GM03348 (cell line): ENCODE measurements around the gene EARS2.
"Not testable (repeated sequence)": the region's sequence is repeated elsewhere in the genome, so short reads cannot be mapped to it uniquely, and the experiment has no call there.

ENCODE experiments used
- DNase-seq: peaks from one replicate; pipeline ENCODE4 v3.0.0; 2012; ENCODE audit warnings: low spot score

Gene EARS2

DNA sequence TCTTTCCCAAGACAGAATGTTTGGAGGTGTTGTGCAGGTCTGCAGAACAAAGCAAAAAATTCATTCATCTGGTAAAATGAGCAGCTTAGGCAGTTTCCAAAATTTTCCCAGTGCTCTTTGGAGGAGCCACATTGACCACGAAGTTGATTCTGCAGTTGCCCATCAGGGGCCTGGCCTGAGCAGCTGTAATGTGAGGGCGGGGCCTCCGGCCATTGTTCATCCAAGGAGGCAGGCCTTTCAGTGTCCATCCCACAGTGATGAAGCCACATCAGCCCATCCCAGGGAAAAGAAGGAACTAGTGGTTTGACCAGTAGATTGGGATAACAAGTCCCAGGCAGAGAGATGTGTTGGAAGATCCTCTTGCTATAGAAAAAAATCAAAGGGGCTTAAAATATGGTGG lies 10.5 kb upstream of the EARS2 start:
- DNase-seq, result no peak

DNA sequence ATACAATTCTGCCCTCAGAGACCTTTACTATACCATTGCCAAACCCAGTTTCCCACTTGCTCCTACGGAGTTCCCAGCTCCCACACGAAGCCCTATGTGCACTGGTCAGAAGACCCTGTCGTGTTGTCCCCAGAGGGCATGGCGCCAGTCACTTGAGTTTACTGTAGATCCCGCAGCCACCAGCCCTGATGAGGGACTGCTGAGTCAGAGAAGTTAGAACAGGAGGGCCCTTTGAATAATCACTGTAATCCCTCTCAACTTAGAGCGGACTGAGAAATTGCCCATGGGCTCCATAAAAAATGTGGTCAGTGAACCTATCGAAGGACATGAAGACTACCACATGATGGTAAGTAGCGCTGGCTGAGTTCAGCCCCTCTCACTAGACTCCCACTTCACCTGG lies 9.6 kb upstream of the EARS2 start:
- DNase-seq, result no peak

DNA sequence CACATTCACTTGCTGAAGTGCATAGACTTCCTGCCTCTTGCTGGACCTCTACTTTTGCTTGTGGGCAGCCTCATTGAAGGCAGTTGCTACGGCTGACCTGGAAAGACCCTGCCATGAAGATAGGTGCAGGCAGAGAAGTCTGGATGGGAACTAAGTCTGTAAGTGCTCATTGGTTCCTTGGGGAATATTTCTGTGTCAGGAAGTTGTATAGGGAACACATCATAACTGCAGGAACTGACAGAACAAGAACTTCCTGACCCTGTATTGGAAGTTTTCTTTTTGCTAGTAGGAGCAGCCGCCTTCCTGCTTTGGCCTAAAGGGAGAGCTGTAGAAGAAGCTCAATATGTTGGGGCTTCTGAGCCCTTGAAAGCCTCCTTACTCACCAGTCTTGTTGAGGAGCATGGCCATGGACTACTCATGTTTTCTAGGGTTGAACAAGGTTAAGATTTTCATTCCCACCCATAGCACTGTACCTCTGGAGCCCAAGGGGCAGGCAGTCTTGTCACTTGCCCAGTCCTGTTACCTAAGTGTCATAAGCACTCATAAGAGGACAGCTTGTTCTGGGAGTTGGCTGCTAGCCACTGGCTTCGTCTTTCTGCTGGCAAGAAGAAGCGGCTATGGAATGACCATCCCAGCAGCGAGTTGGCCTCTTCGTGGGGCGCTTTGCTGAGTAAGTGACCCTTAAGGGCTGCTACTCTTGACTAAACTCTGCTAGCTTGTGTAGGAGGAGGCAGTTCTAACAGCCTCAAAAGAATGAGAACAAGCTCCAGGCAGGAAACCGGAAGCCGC lies 7.6 kb upstream of the EARS2 start:
- DNase-seq, result no peak

DNA sequence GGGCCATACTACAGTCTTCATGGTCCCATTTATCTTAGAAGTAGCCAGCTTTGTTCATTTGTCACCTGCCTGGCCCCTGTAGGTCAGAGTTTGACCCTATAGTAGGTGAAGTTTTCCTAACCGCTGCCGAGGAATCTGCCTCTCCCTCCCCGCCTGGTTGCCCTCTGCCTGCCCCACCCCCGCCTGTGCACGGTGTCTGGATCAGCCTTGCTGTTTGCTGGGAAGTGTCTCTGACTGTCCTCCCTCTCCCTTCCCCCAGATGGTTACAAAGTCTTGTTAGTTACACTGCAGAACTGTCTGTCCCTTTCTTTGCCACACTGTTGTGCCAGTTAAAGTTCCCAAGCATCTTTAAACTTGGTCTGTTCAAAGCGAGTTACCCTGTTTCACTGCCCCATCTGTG lies 6.0 kb upstream of the EARS2 start:
- no peak for DNase-seq

DNA sequence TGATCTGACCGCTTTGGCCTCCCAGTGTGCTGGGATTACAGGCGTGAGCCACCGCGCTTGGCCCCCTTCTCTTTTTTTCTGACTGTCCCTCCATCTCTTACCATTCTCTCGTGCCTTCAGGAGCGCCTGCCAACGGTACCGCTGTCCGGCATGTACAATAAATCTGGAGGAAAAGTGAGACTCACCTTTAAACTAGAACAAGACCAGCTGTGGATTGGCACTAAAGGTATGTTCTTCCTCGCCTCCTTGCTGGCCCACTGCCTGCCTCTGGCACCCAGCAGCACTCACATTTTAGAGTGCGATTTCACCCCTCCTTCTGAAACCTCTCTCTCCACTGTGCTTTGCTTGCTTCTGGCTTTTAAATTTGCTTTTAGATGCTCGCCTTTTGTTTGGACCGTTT lies 5.4 kb upstream of the EARS2 start:
- DNase-seq, result no peak

DNA sequence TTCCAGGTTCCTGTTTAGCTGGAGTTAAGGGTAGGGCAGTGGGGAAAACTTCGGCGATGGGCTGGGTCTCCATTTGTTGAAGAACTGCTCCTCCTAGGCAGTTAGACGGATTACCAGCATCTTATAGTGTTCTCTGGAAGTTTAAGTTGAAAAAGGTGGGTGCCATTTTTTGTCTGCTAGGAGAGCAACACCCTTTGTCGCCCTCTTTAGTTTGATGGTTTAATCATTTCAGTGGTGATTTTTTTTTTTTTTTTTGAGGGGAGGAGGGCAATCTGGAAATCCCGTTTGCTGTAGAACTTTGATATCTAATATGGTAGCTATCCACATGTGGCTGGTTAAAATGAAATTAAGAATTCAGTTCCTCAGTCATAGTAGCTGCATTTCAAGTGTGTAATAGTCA lies 4.4 kb upstream of the EARS2 start:
- no peak for DNase-seq

DNA sequence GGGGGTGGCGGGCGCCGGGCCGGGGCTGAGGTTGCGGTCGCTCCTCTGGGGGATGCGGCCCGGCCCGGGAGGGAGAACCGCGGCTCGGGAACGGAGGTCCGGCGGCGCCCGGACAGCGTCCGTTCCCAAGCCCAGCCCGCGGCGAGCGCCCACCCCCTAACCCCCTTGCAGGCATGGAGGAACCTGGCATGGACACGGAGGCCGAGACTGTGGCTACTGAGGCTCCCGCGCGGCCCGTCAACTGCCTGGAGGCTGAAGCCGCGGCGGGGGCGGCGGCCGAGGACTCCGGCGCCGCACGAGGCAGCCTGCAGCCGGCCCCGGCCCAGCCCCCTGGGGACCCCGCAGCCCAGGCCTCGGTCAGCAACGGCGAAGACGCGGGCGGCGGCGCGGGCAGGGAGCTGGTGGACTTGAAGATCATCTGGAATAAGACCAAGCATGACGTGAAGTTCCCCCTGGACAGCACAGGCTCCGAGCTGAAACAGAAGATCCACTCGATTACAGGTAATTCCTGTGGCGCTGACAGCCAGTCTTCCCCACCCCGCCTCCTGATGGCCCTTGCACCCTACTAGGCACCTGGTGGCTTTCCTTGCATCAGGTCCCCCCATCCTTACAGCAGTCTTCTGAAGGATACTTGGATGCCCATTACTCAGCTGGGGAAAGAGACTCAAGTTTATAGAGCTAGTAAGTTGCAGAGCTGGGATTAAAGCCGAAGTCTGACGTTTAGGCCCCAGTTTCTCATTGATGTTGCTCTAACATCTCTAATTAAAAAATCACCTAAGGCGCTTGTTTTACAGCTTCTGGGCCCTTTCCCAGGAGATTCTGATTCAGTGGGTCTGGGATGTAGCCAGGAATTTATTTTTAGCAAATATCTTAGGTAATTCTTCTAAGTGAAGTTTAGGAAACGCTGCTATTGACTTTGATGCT lies 891 bp upstream of the EARS2 start:
- DNase-seq, result peak; percentile 14

DNA sequence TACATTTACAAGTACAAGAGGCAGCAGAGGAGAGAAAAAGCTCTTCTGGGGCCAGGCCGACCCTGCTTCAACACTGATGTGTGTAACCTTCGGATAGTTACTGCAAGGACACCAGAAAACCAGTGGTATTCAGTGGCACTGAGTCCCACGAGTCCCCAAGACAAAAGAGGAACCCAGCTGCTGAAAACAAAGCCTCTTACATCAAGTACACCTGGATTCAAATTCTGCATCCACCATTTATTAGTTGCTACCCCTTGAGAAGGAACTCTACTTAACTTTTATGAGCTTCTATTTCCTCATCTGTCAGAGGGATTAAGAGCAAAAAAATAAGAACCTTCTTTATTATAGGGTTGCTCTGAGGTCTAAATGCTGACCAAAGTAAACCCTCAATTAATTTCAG lies 2.6 kb downstream of the EARS2 start:
- no peak for DNase-seq

DNA sequence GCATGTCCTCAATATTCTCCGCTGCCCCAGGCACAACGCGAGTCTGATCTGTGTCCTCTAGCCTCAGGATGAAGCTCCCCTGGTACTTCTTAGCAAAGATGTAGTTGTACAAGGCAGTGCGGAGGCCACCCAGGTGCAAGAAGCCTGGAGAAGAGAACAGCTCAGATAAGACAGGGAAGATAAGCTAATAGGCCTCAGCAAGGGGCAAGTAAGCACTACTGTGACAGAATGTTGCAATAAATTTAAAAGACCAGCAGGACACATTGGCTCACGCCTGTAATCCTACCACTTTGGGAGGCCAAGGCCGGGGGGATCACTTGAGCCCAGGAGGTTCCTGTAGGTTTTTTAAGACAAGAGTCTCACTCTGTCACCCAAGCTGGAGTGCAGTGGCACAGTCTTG lies 5.0 kb downstream of the EARS2 start:
- DNase-seq, result no peak

DNA sequence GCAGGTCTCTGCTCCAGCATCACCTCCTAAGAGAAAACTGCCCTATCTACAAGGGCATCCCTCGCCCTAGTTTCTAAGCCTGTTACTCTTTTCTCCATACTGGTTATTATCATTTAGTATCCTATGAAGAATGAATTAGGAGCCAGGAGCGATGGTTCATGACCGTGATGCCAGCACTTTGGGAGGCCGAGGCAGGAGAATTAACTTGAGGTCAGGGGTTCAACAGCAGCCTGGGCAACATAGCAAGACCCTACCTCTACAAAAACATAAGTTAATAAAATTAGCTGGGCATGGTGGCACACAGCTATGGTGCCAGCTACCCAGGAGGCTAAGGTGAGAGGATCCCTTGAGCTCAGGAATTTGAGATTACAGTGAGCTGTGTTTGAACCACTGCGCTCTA lies 7.2 kb downstream of the EARS2 start:
- no peak for DNase-seq

DNA sequence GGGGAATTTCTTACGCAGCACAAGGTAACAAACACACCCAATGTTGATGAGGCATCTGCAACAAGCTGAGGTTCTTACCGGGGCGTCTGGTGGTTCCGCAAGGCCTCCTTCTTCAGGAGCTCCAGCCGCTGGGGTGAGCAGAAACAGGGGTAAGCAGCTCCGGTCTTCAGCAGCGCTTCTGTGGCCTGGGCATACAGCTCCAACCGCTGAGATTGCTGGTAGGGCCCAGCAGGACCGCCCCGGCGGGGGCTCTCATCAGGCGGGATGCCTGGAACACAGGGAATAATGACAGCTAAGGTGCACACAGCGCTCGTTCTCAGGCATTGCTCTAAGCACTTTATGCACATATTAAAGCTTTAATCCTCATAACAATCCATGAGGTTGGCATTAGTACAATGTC lies 12.7 kb downstream of the EARS2 start:
- no peak for DNase-seq

DNA sequence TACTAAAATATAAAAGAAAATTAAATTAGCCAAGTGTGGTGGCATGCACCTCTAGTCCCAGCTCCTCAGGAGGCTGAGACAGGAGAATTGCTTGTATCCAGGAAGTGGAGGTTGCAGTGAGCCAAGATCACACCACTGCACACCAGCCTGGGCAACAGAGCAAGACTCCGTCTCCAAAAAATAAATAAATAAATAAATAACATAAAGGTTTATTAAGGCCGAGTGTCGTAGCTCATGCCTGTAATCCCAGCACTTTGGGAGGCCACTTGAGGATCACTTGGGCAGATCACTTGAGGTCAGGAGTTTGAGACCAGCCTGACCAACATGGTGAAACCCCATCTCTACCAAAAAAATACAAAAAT lies 16.4 kb downstream of the EARS2 start:
- not testable (repeated sequence) for DNase-seq

DNA sequence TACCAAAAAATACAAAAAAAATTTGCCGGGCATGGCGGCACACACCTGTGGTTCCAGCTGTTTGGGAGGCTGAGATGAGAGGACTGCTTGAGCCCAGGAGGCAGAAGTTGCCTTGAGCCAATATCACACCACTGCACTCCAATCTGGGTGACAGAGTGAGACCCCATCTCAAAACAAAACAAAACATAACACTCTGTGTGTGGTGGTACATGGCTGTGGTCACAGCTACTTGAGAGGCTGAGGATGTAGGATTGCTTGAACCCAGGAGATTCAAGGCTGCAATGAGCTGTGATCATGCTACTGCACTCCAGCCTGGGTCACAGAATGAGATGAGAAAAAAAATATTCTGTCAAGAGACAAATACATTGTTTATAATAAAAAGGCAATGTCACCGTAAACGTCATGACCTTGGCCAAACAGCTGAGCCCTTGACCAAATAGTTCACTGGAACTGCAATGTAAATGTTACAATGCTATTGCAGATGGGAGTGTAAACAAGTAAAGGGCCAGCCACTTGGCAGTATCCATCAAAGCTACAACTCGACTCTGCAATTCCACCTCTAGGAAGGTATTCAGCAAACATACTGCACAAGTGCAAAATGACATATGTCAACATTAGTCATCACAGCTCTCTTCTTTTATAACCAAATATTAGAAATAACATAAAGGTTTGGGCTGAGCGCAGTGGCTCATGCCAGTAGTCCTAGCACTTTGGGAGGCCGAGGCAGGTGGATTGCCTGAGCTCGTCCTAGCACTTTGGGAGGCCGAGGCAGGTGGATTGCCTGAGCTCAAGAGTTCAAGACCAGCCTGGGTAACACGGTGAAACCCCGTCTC lies 16.9 kb downstream of the EARS2 start:
- no peak for DNase-seq

DNA sequence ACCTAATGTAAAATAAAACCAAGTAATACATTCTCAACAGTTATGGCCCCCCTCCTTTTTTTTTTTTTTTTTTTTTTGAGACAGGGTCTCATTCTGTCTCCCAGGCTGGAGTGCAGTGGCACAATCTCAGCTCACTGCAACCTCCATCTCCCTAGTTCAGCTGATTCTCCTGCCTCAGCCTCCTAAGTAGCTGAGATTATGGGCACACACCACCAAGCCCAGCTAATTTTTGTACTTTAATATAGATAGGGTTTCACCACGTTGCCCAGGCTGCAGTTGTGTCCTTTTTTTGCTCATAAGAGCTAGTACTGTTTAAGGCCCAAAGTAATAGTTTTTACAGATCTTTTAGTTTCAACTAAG lies 18.3 kb downstream of the EARS2 start:
- no peak for DNase-seq

DNA sequence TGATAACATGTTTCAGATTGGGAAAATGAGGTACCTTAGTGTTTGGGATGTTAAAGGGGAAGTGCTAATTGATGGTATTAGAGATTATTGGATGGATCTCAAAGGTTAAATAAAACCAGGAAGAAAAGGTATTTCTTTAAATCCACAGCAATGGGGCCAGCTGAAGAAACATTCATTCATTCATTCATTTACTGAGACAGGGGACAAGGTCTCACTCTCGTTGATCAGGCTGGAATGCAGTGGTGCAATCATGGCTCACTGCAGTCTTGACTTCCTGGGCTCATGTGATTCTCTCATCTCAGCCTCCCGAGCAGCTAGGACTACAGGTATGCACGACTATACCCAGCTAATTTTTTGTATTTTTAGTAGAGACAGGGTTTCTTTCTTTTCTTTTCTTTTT lies 19.8 kb downstream of the EARS2 start:
- DNase-seq, result no peak

DNA sequence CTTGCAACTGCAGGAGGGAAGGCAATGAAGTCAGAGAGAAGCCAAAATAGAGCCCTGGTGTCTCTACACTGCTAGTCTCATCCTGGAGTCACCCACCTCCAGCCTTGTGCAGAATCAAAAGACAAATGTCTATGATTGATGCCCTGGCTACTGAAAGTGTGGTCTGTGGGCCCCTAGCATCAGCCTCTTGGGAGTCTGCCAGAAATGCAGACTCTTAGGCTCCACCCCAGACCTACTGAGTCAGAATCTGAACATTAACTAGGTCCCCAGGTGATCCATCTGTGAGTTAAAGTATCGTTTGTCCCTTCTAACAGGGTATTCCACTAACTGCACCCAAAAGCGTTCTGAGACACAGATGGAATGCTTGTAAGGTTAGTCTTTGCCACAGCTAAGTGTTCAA lies 21.2 kb downstream of the EARS2 start:
- DNase-seq, result no peak

DNA sequence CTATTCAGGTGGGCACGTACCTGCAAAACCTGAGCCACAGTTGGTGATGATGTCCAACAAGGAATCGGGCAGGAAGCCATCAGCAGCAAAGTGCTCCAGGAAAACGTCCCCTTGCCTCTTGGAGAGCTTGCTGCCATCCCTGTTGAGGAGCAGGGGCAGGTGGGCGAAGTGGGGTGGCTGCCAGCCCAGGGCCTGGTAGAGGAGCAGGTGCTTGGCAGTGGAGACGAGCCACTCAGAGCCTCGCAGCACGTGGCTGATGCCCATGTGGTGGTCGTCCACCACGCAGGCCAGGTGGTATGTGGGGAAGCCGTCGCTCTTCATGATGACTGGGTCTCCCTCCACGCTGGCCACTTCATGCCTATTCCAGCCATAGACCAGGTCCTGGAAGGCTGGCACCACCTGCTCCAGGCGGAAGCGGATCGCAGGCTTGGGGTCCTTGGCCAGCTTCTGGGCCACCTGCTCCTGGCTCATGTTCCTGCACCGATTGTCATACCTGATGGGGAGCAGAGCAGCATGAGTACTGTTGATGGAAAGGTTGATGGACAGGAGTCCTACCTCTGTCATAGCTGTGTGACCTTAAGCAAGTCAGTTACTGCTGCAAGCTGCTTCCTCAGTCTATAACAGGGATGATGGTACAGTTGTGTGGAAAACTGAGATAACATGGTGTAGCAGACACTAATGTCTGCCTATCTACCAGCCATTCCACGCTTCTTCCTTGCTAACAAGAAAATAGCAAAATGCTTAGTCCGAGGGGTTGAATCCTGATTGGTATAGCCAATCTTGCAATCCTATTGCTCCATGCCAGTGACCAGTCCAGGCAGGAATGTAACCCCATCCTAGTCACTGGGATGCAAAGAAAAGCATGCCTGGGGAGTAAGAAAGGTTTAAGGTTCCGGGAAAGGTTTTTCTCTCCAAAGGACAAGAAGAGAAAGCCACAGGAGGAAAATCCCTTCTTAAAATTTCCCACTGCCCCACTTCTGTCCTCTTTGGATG lies 22.0 kb downstream of the EARS2 start:
- DNase-seq, result peak; percentile 25

DNA sequence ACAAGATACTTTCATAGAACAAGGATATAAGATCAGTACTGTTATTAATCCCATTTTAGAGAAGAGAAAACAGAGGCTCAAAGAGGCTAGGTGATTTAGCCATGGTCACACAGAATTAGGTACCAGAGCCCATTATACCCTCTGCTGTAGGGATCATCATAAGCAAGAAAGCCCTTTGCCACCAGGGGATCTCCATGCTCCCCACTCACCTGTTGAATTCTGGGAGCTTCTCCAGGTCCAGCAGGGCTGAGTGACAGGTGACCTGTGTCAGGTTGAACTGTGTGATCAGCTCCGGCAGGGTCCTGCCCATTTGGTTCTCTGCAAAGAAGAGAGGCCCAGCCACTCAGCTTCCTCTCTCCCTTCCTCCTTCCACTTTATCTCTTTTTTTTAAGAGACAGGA lies 24.7 kb downstream of the EARS2 start:
- no peak for DNase-seq

DNA sequence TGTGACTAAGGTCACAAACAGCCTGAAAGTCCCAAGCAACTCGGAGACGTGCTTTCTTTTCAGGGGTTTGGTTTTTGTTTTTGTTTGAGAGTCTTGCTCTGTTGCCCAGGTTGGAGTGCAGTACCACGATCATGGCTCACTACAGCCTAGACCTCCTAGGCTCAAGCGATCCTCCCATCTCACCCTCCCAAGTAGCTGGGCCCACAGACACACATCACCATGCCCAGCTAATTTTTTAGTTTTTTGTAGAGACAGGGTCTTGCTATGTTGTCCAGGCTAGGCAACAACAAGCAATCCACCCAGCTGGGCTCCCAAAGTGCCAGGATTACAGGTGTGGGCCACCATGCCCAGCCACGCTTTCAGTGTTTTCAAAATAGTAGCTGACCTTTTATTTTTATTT lies 27.1 kb downstream of the EARS2 start:
- no peak for DNase-seq

DNA sequence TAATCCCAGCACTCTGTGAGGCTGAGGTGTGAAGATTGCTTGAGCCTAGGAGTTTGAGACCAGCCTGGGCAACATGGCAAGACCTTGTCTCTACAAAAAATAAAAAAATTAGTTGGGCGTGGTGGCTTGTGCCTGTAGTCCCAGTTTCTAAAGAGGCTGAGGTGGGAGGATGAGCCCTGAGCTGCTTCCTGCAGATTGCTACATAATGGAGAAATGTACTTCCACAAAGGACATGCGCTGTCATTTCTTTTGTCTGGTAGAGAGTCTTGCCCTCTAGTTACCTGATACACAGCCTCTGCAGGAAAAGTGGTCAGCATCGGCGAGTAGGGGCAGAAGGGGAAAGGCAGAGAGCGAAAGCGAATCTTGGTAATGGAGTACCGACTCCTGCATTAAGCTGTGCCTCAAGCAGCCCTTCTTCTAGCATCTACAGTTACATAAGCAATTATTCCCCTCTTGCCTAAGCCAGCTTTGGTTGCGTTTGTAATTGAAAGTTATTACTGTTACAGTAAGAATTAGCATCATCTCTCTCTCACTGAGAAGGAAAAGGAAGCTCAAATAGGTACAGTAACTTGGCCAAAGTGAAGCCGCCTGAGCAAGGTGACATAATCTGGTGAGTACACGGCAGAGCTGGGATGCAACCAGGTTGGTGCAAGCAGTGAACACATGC lies 28.4 kb downstream of the EARS2 start:
- no peak for DNase-seq
